Osteocyte (in vitro differentiated cells): ENCODE measurements around the gene ARMC5. TPM values are rescaled to one million over a fixed set of nuclear protein-coding genes. Genes with fewer than 3 reads are reported as not detected.
A peak's percentile ranks its signal among the peaks of the same experiment; 100 is the strongest.
"Not testable (repeated sequence)": the region's sequence is repeated elsewhere in the genome, so short reads cannot be mapped to it uniquely, and the experiment has no call there.

ENCODE experiments used
- DNase-seq: peaks from one replicate; pipeline ENCODE4 v3.0.0; 2021; ENCODE audit warnings: mixed read lengths; ENCODE audit not compliant: unreplicated experiment; ENCODE audit errors: extremely low spot score
- H3K27ac Mint-ChIP-seq: one replicate; pipeline ENCODE4 v1.8.0; 2021; ENCODE audit warnings: mild to moderate bottlenecking, mixed read lengths; ENCODE audit not compliant: unreplicated experiment
- H3K27me3 Mint-ChIP-seq: one replicate; pipeline ENCODE4 v1.8.0; 2021; ENCODE audit warnings: mixed read lengths; ENCODE audit not compliant: unreplicated experiment
- H3K36me3 Mint-ChIP-seq: one replicate; pipeline ENCODE4 v1.8.0; 2021; ENCODE audit warnings: mixed read lengths; ENCODE audit not compliant: unreplicated experiment
- H3K4me1 Mint-ChIP-seq: one replicate; pipeline ENCODE4 v1.8.0; 2021; ENCODE audit warnings: mixed read lengths; ENCODE audit not compliant: unreplicated experiment
- H3K4me3 Mint-ChIP-seq: one replicate; pipeline ENCODE4 v1.8.0; 2021; ENCODE audit warnings: mild to moderate bottlenecking, moderate library complexity, mixed read lengths; ENCODE audit not compliant: unreplicated experiment
- H3K9me3 Mint-ChIP-seq: one replicate; pipeline ENCODE4 v1.8.0; 2021; ENCODE audit warnings: mixed read lengths; ENCODE audit not compliant: unreplicated experiment
- CTCF ChIP-seq: fragments of 200-600 bp; sonication (generic); IDR thresholded peaks from 2 replicates; pipeline ENCODE4 v1.5.0; 2021; ENCODE audit warnings: antibody characterized with exemption, mild to moderate bottlenecking, moderate library complexity
- total RNA-seq: library from RNA; stranded (reverse); gene quantifications from 2 replicates; pipeline ENCODE4 v1.2.1, GENCODE V29; 2021

Gene ARMC5
- total RNA-seq, 1 donor from 2014 or later = 12.8 TPM

GRCh38 chr16:31440516-31441184, 18.7 kb upstream of the ARMC5 start:
- Mint-ChIP-seq H3K9me3 (no peaks in the 10 kb centered on the region), H3K4me1 (peaks cover 10% of the 10 kb centered on the region), H3K36me3 (no peaks in the 10 kb centered on the region), H3K4me3 (peak overlapping the region; percentile 69), H3K27ac (no peak overlapping the region), H3K27me3 (no peaks in the 10 kb centered on the region)
- TF ChIP-seq CTCF = no peak
- DNase-seq = no peak

GRCh38 chr16:31441956-31442355, 17.3 kb upstream of the ARMC5 start:
- TF ChIP-seq CTCF = no peak
- DNase-seq = no peak
- peaks cover 2% of the 10 kb centered on the region for H3K27me3 Mint-ChIP-seq
- peak overlapping the region; percentile 94 for H3K4me3 Mint-ChIP-seq
- peak overlapping the region; percentile 7 for H3K27ac Mint-ChIP-seq
- no peaks in the 10 kb centered on the region for H3K9me3 Mint-ChIP-seq
- no peaks in the 10 kb centered on the region for H3K36me3 Mint-ChIP-seq
- peaks cover 10% of the 10 kb centered on the region for H3K4me1 Mint-ChIP-seq

- not testable (repeated sequence) for H3K4me3 Mint-ChIP-seq, H3K9me3 Mint-ChIP-seq, H3K4me1 Mint-ChIP-seq
Observed at GRCh38 chr16:31445931-31446330, 13.4 kb upstream of the ARMC5 start.

GRCh38 chr16:31451201-31451600, 8.1 kb upstream of the ARMC5 start:
- Mint-ChIP-seq H3K27me3 (no peaks in the 10 kb centered on the region), H3K4me1 (peaks cover 42% of the 10 kb centered on the region), H3K27ac (peak overlapping the region; percentile 64), H3K36me3 (no peaks in the 10 kb centered on the region), H3K9me3 (no peaks in the 10 kb centered on the region), H3K4me3 (no peak overlapping the region)
- DNase-seq = no peak
- TF ChIP-seq CTCF = no peak

More at GRCh38 chr16:31445931-31446330, 13.4 kb upstream of the ARMC5 start:
- not testable (repeated sequence) for DNase-seq, H3K36me3 Mint-ChIP-seq, H3K27me3 Mint-ChIP-seq, H3K27ac Mint-ChIP-seq

GRCh38 chr16:31451681-31452351, 7.5 kb upstream of the ARMC5 start:
- no peaks in the 10 kb centered on the region for H3K9me3 Mint-ChIP-seq
- H3K4me3 Mint-ChIP-seq = no peak overlapping the region
- H3K27ac Mint-ChIP-seq = peak overlapping the region; percentile 93
- peak; percentile 62 for TF ChIP-seq CTCF
- peaks cover 47% of the 10 kb centered on the region for H3K4me1 Mint-ChIP-seq
- H3K27me3 Mint-ChIP-seq = no peaks in the 10 kb centered on the region
- no peak for DNase-seq
- H3K36me3 Mint-ChIP-seq = no peaks in the 10 kb centered on the region
